ENCODE measurements around the gene SHF.

DNA sequence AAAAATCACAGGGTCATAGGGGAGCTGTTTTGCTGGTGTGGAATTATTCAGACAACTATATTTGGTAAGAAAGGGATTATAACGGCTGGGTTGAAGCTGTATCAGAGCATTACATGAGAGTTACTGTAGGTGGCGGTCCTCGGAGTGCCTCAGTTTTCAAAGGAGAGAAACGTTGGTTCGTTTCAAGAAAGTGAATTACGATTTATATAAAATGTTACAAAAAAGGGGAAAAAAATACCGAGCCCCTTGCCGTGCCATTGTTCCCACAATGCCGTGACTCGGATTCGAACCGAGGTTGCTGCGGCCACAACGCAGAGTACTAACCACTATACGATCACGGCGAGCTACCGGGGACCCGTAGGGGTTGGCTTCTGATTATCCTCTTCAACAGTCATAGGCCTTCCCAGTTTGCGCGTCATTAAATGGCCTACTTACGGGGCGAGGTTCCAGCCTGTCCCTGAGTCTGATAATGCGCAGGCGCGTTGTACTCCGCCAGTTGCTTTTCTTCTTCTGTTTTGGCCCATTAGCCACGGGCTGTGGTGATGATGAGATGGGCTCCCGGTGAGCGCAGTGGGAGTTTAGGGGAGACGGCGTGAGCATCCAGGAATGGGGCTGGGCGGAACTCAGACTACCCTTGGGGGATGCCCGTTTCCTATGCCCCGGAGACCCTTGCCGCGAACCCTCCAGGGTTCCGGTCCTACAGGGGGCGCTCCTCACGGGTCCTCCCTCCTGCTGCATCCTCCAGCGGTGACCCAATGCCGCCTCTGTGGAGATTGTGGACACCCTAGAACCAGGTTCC lies 10.8 kb upstream of the SHF start:
- TF ChIP-seq, protein P1, sequence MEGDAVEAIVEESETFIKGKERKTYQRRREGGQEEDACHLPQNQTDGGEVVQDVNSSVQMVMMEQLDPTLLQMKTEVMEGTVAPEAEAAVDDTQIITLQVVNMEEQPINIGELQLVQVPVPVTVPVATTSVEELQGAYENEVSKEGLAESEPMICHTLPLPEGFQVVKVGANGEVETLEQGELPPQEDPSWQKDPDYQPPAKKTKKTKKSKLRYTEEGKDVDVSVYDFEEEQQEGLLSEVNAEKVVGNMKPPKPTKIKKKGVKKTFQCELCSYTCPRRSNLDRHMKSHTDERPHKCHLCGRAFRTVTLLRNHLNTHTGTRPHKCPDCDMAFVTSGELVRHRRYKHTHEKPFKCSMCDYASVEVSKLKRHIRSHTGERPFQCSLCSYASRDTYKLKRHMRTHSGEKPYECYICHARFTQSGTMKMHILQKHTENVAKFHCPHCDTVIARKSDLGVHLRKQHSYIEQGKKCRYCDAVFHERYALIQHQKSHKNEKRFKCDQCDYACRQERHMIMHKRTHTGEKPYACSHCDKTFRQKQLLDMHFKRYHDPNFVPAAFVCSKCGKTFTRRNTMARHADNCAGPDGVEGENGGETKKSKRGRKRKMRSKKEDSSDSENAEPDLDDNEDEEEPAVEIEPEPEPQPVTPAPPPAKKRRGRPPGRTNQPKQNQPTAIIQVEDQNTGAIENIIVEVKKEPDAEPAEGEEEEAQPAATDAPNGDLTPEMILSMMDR (IDR thresholded peaks at IDR 0.05): peak; percentile 43 to 83 (median 77)
- peak in 1 of 4 donors; percentile 20 for TF ChIP-seq EP300 (IDR thresholded peaks at IDR 0.05)
- peak; percentile 93 to 96 for TF ChIP-seq POLR2AphosphoS5 (IDR thresholded peaks at IDR 0.05)
